ENCODE measurements around the gene KHDRBS2.

DNA sequence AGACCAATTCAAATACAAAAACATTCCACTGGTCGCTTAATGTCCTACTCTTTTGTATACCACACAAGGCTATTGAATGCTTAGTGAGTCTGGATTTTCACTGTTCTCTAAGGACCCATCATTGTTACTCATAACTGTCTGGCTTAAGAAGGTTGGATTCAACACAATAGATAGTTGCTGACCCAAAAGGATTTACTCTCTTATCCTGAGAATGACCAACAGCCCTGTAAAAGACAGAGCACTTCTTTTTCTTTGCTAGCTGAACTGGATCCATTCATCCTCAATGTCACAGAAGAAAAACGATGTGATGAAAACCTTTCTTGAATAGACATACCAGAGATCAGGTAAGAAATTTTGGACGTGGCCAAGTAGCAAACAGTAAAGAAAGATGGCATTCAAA is 645.6 kb downstream of the KHDRBS2 start:
- TF ChIP-seq, protein P1, sequence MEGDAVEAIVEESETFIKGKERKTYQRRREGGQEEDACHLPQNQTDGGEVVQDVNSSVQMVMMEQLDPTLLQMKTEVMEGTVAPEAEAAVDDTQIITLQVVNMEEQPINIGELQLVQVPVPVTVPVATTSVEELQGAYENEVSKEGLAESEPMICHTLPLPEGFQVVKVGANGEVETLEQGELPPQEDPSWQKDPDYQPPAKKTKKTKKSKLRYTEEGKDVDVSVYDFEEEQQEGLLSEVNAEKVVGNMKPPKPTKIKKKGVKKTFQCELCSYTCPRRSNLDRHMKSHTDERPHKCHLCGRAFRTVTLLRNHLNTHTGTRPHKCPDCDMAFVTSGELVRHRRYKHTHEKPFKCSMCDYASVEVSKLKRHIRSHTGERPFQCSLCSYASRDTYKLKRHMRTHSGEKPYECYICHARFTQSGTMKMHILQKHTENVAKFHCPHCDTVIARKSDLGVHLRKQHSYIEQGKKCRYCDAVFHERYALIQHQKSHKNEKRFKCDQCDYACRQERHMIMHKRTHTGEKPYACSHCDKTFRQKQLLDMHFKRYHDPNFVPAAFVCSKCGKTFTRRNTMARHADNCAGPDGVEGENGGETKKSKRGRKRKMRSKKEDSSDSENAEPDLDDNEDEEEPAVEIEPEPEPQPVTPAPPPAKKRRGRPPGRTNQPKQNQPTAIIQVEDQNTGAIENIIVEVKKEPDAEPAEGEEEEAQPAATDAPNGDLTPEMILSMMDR (IDR thresholded peaks at IDR 0.05; ENCODE audit: low read depth, low read length) = no peak
- no peak for TF ChIP-seq EZH2phosphoT487 (IDR thresholded peaks at IDR 0.05; ENCODE audit: low read depth)
